LNCaP clone FGC (cell line): ENCODE data around the gene PKD1L1.
"Not testable (repeated sequence)": the region's sequence is repeated elsewhere in the genome, so short reads cannot be mapped to it uniquely, and the experiment has no call there.

Experiments used
- DNase-seq: peaks from one replicate; pipeline ENCODE4 v3.0.0-alpha.2; 2011; ENCODE audit warnings: low read depth
- H3K4me3 ChIP-seq: 2 replicates; pipeline ENCODE4 v1.5.1; 2011; ENCODE audit warnings: mild to moderate bottlenecking, low read depth, low read length, control low read depth
- CTCF ChIP-seq: IDR thresholded peaks from 2 replicates; pipeline ENCODE4 v1.5.1; 2012; ENCODE audit warnings: mild to moderate bottlenecking; ENCODE audit not compliant: control insufficient read depth, insufficient read depth; ENCODE audit errors: extremely low read depth

Gene PKD1L1

GRCh38 chr7:47931005-47932004, 17.0 kb downstream of the PKD1L1 start:
- H3K4me3 ChIP-seq = no peak overlapping the region
- DNase-seq = no peak
- TF ChIP-seq CTCF = no peak

- no peak overlapping the region for H3K4me3 ChIP-seq
- no peak for DNase-seq
- no peak for TF ChIP-seq CTCF
These were observed 24.0 kb downstream of the PKD1L1 start for GRCh38 chr7:47924266-47924665.

GRCh38 chr7:47923081-47923875, 25.0 kb downstream of the PKD1L1 start:
- DNase-seq, H3K4me3 ChIP-seq: not testable (repeated sequence)

- DNase-seq, H3K4me3 ChIP-seq: not testable (repeated sequence)
These were observed 31.8 kb downstream of the PKD1L1 start for GRCh38 chr7:47916514-47916913.

GRCh38 chr7:47915616-47915976, 32.7 kb downstream of the PKD1L1 start:
- no peak overlapping the region for H3K4me3 ChIP-seq
- DNase-seq = no peak
- no peak for TF ChIP-seq CTCF

- TF ChIP-seq CTCF = no peak
- no peak overlapping the region for H3K4me3 ChIP-seq
- no peak for DNase-seq
These were observed 33.3 kb downstream of the PKD1L1 start for GRCh38 chr7:47914717-47915615.

- no peak for TF ChIP-seq CTCF
- no peak for DNase-seq
- no peak overlapping the region for H3K4me3 ChIP-seq
These were observed 35.9 kb downstream of the PKD1L1 start for GRCh38 chr7:47912332-47912731.
